ENCODE measurements around the gene PRELP.

PRELP gene

DNA sequence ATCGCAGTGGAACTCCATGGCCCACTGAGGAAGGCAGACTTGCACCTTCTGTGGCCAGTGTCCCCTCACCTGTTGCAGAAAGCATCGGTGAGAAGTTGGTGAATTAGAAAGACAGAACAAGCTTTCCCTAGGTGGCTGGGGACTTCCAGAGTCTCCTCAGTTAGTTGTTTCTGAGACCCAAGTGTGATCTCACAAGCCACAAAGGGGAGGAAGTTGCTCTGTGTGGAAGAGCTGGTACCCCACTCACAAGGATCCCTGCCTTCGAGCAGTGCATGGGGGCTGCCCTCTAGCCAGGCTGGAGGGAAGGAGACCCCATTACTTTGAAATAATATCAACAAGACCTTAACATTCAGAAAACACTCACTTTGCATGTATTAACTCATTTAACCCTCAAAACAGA lies 2.1 kb downstream of the PRELP start:
- DNase-seq (ENCODE audit: low read depth, low spot score), result no peak

GRCh38 chr1:203478231-203478630 lies 2.6 kb downstream of the PRELP start:
- DNase-seq (ENCODE audit: low read depth, low spot score), result no peak

DNA sequence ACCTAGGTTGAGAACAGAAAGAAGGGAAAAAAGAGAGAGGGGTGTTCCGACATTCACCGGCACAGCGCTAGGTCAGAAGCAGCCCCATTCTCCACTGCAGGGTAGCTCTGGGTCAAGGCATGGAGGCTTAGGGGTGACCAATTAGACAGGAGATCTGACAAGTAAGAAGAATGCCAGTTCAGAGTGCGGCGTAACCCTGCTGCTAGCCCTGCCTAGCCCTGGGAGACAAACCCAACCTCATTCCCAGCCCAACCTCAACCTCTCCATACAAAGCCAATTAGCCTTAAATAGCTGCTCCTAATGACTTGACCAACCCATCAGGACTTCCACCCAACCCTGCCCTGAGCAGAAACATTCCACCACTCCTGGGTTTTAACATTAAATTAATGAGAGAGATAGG lies 3.4 kb downstream of the PRELP start:
- no peak for DNase-seq (ENCODE audit: low read depth, low spot score)

DNA sequence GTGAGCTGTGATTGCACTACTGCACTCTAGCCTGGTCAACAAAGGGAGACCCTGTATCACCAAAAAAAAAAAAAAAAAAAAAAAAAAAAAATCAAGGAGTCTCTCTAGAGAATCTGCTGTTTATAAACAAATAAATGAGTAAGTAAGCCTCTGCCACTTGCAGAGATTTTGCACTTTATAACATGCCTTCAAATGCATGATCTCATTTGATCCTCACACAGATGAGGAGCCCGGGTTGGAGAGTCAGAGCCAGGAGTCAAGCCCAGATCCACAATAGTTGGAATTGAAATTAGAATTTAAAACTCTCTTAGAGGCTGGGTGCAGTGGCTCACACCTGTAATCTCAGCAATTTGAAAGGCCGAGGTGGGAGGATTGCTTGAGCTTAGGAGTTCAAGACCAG lies 4.0 kb downstream of the PRELP start:
- DNase-seq (ENCODE audit: low read depth, low spot score), result no peak

- DNase-seq (ENCODE audit: low read depth, low spot score), result no peak
Observed at GRCh38 chr1:203480084-203480483, 4.5 kb downstream of the PRELP start.

DNA sequence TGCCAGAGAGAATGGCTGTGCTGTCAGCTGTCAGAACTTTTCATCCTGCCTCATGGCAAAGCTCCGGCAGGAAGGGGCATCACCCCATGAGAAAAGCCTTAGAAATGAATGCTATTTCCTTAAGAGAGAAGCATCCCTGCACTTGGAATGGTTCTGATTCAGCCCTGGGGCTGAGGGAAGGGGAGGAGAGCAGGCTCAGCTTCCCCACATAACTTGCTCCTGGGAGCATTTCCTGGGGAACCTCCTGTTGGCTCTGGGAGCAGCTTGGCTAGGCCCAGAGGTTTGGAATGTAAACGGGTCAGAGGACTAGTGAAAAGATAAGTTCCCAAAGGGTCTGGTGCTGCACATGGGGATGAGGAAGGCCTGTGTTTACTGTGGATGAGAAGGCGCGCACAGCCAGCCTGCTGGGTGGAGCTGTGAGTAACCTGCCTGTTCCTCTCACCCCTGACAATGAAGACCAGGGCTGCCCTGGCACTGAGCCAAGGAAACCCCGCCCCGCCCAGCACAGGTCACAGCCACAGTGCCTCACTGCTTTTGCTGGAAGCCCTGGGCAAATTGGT lies 5.0 kb downstream of the PRELP start:
- no peak for DNase-seq (ENCODE audit: low read depth, low spot score)

DNA sequence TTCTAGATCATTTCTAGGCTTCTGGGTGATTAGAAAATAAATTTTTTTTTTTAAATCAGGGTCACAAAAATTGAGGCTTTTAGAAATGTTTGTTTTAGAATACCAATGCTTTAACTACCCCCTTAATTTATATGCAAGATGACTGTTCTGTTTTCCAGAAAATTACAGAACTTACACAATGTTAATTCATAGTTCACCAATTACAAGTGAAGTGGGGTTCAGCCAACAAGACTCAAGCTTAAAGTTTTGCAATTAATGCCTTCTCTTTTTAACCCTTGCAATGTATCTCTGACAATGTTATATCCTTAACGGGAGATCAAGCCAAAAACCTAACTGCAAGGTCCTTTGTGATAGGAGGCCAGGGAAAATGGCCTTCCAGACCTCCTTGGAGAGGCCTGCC lies 5.6 kb downstream of the PRELP start:
- no peak for DNase-seq (ENCODE audit: low read depth, low spot score)

DNA sequence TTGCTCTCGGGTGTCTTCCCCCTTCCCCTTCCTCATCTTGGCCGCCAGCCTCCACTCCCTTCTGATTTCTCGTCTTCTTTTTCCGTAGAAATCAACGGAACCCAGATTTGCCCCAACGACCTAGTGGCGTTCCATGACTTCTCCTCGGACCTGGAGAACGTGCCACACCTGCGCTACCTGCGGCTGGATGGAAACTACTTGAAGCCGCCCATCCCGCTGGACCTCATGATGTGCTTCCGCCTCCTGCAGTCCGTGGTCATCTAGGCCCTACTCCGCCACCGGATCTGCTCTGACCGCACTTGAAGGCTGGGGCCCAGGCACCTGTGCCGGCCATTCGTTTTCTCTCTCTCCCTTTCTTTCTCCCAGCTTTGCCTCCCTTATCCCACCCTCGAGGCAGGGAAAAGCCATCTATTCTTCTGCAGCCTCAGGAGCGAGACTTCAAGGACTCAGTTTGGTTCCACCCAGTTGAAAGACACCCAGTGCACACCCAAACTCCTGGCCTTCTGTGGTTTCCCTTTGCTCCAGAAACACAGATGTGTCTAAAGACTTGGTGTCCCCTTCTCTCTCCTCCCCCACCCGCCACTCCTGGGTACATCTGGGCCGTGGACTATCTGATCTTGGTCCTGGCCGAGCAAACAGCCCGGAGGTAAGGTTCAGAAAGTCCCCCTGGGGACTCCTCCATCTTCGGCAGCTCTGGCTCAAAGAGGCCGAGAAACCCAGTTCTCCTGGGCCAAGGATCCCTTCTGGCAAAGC lies 11.2 kb downstream of the PRELP start:
- no peak for DNase-seq (ENCODE audit: low read depth, low spot score)

DNA sequence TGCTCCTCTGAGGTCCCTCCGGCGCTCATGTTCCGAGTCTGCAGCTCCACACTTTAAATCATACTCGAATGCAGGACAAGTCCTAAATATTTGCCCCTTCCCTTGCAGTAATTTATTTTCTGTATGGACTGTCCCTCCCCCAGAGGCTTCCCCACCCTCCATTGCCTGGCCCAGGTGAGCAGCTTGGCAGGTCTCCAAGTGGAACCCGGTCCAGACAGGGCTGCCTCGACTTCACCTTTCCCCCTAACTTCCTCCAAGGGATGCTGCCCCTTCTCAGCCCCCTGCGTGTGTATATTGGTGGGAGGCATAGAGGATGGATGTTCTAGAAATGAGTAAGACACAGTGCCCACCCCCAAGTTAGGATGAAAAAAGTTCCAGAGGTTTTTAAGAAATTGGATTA lies 12.9 kb downstream of the PRELP start:
- DNase-seq (ENCODE audit: low read depth, low spot score), result no peak

GRCh38 chr1:203490607-203491006 lies 15.0 kb downstream of the PRELP start:
- DNase-seq (ENCODE audit: low read depth, low spot score), result no peak

GRCh38 chr1:203491664-203492063 lies 16.1 kb downstream of the PRELP start:
- DNase-seq (ENCODE audit: low read depth, low spot score), result no peak

DNA sequence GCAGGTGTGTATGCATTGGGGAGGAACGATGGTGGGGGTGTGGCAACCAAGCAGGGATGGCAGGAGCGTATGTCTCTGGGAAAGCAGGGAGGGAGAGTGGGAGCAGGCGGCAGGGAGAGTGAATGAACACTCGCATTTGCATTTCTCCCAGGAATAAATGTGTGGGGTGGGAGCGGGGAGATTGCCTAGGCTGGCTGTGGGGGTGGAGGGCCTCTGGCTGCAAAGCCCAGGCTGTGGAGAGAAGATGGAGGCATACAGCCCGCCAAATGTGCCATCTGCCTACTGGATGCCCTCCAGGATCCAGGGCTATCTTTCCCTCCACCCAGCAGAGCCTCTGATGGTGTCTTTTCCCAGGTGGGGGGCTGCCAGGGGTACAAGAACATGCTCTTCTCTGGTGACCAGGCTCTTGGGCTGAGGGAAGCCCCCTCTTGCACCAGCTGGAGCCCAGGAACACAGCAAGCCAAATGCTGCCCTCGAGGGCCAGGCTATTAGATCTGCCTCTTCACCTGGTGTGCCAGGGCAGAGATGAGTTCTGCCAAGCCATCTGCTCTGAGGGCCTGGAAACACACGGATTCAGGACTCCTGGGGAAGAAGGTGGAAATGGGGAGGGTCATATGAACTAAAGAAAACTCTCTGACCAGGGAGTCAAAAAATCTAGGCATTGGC lies 16.6 kb downstream of the PRELP start:
- no peak for DNase-seq (ENCODE audit: low read depth, low spot score)

DNA sequence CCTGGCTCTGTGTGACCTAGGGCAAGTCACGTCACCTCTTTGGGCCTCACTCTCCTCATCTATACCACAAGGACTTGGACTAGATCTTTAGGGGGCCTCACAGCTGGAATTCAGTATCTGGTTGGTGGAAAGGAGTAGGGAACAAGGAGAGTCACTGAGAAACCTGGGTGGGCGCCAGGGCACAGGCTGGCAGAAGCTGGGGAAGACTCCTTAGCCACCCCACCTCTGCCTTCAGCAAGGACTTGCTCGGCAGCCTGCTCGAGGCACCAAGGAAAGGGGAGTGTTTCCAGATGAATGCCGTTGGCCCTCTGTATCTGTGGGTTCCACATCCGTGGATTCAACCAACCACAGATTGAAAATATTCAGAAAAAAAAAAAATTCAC lies 17.1 kb downstream of the PRELP start:
- DNase-seq (ENCODE audit: low read depth, low spot score), result no peak

DNA sequence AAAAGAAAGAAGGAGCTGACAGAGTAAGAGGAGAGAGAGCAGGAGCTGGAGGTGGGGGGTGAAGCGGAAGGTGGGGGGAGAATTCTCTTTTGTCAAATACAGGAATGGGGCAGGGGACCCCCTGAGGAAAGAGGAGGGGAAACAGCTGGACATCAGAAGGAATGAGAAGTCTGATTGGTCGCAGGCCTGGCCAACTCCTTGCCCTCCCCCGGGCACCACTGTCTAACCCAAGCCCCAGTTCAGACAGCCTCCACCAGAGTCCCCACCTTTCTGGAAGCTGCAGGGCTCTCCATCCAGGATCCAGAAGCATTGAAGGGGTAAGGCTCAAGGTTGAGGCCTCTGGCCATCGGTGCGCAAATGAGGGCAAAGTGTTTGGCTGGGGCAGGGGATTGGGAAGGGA lies 18.3 kb downstream of the PRELP start, which contains the start of gene OPTC:
Gene OPTC, plus strand, starts transcription at position 253 of the 400 bp plus-strand sequence. CDS start 1,853 bp downstream, outside the sequence.
- DNase-seq (ENCODE audit: low read depth, low spot score), result no peak

- DNase-seq (ENCODE audit: low read depth, low spot score), result no peak
Observed at GRCh38 chr1:203495845-203496244, 20.2 kb downstream of the PRELP start.

DNA sequence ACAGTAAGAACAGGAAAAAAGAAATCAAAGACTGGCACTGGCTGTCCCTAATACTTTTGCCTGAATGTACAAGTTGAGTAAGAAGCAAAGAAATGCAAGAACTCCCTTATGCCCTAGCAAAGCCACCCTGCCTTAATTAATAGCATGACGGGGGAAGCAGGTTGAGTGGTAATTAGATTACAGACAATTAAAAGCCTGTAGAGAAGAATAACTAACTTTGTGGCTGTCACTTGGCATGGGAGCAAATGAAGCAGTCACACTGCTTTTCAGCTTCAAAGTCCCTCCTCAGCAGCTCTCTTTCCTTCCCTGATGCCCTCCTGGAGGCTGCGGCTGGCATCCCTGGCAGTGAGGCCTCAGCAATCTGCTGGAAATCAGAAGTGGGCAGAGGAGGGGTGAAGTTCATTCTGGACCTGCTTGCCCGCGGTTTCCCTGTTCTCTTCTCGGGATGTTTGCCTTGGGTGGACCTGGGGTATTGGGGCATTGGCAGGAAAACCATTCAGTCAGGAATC lies 21.7 kb downstream of the PRELP start:
- DNase-seq (ENCODE audit: low read depth, low spot score), result no peak

DNA sequence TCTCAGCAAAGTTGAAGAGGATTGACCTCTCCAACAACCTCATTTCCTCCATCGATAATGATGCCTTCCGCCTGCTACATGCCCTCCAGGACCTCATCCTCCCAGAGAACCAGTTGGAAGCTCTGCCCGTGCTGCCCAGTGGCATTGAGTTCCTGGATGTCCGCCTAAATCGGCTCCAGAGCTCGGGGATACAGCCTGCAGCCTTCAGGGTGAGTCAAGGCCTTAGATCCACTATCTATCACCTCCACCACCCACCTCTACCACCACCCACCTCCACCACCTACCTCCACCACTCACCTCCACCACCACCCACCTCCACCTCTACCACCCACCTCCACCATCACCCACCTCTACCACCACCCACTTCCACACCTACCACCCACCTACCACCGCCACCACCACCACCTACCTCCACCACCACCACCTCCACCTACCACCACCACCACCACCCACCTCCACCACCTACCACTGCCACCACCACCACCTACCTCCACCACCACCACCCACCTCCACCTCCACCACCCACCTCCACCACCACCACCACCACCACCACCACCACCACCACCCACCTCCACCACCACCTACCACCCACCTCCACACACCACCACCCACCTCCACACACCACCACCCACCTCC lies 24.2 kb downstream of the PRELP start:
- DNase-seq (ENCODE audit: low read depth, low spot score), result no peak

DNA sequence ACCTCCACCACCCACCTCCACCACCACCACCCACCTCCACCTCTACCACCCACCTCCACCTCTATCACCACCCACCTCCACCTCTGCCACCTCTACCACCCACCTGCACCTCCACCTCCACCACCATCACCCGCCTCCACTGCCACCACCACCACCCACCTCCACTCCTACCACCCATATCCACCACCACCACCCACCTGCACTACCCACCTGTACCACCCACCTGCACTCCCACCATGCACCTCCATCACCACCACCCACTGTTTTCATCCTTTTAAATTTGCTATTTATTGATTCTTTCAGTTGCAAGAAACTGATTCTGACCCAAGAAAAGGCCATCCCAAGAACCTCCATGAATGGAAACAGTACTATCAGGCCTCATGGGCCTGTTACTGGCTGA lies 24.7 kb downstream of the PRELP start:
- DNase-seq (ENCODE audit: low read depth, low spot score), result no peak

DNA sequence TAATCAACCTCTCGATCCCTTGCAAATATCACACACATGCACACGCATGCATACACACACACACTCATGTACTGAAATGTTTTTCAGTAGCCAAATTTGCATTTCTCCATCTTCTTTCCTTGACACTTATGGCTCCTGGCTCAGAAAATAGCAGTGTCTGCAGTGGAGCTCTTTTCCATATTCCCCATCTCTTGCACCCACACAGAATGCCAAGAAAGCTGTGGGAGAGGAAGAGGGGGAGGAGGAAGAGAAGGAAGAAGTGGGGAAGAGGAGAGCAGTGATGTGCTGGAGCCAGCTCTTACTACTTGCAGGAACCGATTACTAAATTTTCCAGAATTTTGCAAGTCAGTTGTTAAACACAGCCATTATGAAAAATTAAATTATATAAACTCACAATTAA lies 28.2 kb downstream of the PRELP start:
- no peak for DNase-seq (ENCODE audit: low read depth, low spot score)

DNA sequence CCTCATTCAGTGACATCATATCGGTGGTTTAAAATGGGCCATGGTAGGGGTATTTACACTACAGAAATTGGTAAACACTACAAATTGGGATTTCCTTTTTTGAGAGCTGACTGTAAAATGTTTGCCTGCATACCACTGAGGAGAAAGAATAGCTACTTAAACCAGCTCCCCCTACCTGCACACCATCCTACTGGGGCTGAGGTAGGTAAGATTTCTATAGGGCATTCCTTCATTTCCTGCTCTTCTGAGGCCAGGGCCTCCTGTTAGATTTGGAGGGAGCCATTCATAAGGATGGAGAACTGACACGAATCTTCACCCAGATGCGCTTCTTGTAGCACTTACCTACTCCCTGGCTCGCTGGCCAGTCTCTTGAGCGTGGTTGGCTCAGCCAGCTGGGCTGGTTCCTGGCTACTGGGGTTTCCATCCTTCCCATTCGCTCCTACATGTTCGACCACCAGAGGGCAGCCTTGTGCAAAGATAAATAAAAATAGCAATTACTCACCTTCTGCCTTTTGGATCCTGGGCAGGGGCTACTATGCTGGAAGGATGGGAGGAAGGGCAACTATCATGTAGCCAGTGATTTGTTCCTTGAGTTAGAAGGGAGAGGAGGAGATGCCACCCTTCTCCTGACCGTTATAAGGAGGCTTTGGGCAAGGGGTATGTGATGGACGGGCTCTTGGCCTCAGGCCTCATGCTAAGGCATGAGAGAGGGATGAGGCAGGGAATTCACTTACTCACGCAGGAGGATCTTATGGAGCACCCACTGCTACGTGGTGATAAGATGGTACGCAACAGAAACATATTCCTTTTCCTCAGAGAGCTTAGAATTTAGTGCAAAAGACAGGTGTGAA lies 29.0 kb downstream of the PRELP start:
- DNase-seq (ENCODE audit: low read depth, low spot score), result peak; percentile 73

- DNase-seq (ENCODE audit: low read depth, low spot score), result no peak
Observed at GRCh38 chr1:203505526-203506204, 30.1 kb downstream of the PRELP start.

Measured in smooth muscle cell of the brain vasculature (primary cell).